GOT3 (cell line): ENCODE measurements around the gene PTPRN.
"Not testable (repeated sequence)": the region's sequence is repeated elsewhere in the genome, so short reads cannot be mapped to it uniquely, and the experiment has no call there.

Experiments used
- DNase-seq: peaks from one replicate; lab custom pipeline; 2025; ENCODE audit warnings: mixed read lengths; lab: John Stamatoyannopoulos, UW

PTPRN gene

DNA sequence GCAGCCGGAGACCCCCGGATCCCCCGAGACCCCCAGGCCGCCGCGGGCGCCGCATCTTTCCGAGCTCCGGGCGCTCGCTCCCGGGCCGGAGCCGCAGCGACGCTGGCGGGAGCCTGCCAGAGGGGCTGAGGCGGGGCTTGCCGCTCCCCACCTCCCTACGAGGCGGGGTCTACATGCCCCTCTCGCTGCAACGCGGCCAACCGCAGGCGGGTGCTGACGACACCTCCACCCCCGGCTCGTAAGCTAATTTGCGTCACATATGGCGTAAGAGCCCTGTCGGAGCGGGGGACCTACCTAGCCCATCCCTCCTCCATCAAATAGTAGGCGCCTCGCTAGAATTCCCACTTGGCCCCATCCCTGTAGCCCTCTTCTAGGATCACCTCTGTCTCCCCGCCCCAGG lies at the start of gene PTPRN:
Gene PTPRN (minus strand): TSS at position 124 of the 400 bp plus-strand sequence. CDS start 69 bp downstream, at position 55.
- DNase-seq, result no peak

DNA sequence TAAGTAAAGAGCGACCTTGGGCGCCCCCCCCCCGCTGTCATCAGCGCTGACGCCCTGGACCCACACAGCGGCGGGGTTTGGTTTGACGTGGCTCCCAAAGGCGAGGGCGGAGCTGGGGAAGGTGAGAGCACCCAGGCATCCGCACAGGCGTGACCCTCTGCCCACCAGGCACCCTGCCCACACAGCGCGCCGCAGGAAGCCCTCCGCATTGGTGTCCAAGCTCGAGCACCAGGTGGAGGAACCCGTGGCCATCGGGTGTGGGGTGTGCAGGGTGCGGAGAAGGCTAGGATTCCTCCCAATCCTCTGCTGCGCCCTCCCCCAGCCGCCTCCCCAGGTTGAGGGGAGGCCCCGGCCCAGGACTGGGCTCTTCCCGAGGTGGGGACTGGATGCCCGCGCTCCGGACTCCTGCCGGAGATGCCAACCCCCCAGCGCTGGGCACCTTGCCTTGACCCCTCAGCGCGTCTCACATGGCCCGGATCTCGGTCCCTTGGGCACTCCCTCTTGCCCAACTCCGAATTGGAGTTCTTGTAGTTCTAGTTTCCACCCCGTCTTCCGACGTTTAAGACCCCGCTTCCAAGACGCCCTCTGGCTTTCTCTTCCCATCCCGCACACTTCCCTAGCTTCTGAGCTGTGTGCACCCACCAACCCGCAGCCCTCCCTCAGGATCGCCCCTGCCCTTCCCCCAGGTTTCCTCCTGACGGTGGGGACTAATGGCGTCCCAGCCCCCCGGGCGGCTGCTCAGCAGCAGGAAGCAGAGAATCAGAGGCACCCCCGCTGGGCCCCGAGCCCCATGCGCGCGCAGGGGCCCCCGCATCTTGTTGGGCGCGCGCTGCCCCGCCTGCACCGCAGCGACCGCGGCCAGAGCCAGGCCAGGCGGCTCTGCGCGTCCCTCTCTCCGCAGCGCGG lies 49.2 kb upstream of the PTPRN start:
- DNase-seq, result no peak

DNA sequence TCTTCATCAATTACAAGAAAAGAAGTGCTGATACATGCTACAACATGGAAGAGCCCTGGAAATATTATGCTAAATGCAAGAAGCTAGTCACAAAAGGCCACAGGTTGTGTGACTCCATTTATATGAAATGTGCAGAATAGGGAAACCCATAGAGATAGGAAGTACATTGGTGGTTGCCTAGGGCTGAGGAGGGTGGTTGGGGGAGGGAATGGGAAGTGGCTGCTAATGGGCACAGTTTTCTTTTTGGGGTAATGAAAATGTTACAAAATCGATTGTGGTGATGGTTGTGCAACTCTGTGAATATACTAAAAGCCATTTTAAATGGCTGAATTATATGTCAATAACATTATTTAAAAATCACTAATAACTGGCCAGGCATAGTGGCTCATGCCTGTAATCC lies 47.6 kb upstream of the PTPRN start:
- DNase-seq, result no peak

DNA sequence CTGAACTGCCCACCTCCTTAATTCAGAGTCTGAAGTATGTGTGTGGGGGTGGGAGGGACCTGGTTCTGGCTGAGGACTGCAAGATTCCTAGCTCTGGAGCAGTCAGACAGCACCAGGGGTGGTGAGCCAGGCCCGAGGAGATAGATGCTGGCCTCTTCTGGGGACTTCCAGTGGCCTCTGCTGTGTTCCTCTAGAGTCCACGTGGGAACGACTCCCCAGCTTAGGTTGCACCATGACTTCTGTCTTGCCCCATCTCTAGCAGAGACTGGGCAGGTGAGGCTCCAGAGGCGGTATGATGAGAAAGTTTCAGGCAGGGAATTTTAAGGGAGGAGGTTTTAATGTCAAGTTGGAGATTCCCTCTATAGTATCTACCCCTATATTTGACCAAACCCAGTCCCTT lies 45.4 kb upstream of the PTPRN start:
- no peak for DNase-seq

DNA sequence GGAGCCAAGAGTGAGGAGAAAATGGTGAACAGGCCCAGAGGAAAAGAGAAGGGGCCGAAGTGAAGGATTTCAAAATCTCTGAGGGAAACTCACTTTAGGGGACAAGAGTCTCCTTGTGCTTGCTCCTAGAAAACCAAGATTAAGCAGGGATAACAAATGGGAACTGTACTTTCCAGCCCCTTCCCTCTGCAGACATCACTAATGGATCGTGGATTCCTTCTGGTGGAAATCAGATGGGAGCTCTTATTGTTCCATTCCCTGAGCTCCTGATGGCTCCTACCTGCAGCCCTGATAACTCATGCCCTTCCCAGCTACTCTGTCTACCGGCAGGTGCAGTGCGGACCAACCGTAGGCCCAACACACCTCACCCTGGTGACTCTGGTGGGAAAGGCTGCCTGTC lies 43.9 kb upstream of the PTPRN start:
- no peak for DNase-seq

DNA sequence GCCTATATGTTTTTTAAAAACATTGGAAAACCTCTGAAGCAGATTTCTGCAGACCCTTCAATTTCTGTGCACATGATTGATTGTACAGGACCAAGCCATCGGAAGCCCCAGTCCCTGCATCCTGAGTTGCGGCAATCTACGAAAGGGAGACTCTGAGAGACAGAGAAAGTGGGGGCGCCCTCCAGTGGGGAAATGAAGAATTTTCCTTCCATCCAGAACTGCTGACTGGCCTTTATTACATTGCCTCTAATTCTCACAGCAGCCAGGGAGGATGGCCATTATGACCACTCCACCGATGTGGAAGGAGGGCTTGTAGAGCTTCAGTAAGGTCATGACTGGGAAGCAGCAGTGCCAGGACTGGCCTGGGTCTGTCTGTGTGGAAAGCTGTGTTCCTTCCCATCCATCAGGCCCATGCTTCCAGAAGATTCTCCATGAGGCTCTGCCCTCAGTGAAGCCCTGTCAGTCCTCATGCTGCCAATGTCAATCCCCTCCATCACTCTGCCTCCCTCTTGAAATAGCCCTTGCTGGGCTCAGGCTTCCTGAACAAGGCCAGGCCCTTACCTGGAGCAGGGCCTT lies 43.3 kb upstream of the PTPRN start:
- no peak for DNase-seq

DNA sequence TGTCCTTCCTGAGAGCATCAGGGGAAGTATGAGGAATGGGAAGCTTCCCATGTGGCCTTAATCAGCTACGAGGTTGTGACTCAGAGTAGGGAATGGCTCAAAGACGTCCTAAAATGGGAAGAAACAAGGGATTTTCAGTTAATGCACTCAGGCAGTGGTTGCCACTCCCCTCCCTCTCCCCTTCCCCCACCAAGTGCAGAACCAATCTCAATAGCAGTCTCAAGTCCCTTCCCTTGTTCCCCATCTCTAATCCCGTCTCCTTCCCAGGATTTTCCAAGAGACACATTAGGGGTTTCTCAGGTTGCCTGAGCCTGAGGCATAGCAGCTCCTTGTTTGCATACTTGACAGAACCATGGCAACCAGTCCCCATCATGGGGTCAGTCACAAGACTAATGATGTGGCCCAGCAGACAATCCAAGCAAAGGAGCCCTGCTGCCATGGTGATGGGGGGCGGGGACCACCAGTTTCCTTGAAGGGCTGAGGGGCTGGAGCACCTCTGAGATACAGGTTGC lies 41.6 kb upstream of the PTPRN start:
- DNase-seq, result no peak

DNA sequence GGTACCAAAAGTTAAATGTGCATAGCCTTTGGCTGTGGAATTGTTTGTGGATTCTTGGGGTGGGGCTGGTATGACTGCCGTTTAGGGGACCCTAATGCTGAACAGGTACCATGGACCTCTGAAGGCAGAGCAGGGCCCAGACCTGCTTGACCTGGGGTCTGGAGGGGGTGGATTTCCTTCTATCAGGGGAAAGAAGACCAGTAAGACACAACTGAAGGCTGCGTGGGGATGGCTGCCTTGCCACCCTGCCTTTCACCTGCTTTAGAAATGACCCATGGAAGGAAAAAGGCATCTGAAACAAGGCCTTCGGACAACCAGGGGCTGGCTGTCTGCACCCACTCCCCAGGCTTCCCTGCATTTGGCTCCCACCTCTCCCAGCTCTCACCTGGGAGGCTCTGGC lies 41.0 kb upstream of the PTPRN start:
- no peak for DNase-seq

DNA sequence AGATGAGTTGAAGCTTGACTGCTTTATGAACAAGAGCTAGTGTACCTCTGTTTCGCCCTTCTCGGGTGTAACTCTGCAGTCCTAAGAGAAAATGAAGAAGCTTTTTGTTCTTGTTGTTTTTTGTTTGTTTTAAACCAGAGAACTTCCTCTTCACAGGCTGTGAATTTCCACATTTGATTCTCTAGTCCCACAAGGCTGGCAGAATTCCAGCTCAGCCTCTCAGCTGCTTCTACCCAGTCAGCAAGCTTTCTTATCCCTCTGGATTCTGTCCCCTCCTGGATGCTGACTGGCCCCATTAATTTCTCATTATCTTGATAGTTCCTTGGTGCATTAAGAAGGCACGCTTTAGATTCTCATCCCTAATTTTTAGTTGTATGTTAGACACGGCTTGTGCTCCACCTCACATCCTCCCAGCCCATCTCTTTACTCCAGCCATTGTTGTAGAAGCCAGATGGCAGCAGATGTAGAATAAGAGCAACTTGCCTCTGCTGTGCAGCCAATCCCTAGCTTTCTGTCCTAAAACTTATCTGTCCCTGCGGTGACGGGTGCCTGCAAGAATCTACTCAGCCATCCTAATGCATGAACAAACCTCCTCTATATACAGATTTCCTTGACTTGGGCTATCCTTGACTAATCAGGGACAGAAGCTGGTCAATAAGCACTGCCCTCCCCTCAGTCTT lies 35.7 kb upstream of the PTPRN start:
- DNase-seq, result no peak

DNA sequence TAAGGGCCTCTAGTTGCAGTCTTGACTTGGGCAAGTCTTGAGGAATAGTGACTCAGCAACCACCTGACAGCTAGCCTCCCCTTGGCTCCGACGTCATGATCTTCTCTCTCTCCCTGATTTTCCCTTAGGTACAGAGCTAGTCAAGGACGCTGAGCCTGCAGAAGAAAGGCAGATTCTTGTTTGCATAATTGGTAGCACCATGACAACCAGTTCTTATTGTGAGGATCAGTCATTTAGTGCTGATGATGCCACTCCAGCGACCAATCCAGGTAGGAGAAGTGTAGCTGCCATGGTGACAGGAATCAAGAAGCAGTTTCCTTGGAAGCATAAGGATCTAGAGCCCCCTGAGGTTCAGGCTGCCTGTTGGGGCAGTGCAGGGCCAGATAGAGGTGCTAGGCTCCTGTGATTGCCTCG lies 26.2 kb upstream of the PTPRN start:
- DNase-seq, result no peak

DNA sequence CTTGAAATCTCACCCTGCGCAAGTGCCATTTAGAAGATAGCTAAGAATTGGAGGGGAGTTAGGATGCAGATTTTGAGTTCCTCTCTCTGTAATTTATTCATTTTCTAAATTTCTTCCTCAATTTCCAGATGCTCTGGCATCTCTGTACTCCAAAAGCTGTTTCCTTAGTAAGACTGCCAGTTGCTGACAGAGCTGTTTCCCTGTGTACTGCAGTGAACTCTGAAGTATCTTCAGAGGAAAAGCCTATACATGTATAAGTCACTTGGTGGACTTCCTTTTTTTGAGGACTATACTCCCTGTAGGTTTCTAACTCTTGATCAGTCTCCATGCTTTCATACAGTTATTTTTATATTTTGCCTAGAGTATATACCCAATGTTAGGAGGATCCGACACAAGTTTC lies 24.9 kb upstream of the PTPRN start:
- DNase-seq, result no peak

DNA sequence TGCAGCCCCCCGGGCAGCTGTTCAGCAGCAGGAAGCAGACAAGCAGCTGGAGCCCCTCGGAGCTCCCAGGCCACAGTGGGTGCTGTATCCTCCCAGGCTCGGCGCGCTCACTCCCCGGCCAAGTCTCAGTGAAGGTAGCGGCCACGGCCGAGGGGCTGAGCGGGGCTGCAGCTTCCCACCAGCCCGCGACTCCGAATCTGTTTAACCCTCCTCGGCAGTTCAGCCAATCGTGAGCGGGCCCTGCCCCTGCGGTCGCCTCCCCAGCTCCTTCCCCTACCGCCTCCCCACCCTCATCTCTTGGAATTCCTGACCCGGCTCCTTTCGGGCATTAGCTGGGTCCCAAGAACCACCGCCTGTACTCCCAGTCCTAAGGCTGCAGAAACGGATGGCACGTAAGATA lies 23.3 kb upstream of the PTPRN start, which contains the start of gene RESP18:
Gene RESP18 (minus strand): TSS at position 203 of the 400 bp plus-strand sequence.
- DNase-seq, result no peak

DNA sequence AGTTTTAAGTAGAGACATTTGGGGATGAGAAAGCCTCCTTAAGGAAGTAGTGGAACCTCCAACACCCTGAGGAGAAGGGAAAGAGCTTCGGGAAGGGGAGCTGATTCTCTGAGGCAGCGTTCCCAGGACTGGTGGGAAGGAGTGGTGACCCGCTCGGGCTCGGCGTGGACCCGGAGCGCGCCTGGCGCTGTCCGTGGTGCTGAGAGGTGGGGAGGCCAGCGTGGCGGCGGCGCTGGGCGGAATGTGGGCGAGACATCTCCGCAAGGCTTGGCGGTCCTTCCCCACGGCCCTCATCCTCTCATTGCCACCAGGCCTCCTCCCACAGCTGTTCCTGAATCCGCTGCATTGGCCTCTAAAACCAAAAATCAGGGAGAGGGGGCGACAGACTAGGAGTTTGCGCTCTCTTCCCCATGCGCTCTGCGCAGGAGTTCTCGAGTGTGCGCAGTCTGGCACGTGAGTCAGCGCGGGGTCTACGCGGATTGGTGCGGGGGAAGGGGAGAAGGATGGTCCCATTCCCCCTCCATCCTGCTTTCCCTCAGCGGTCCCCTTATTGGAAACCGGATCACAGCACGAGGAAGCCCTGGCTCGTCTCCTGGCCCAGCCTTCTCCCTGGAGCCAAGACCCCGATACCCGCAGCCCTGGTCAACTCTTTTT lies 22.5 kb upstream of the PTPRN start:
- no peak for DNase-seq

DNA sequence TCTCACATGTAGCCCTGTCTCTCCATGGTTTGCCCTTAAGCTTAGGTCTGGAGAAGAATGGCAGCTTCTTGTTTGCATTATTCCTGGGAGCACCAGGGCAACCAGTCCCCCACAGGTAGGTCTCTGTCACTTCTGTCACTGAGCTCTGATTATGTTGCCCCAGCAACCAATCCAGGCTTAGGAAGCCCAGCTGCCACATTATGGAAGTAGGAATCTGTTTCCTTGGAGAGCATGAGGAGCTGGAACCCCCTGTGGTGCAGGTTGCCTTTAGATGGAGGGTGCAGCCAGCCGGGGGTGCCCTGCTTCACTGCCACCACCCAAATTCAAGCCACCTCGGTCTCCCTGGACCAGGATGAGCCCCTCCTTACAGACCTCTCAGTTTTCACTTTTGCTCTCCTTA lies 18.5 kb upstream of the PTPRN start:
- no peak for DNase-seq

DNA sequence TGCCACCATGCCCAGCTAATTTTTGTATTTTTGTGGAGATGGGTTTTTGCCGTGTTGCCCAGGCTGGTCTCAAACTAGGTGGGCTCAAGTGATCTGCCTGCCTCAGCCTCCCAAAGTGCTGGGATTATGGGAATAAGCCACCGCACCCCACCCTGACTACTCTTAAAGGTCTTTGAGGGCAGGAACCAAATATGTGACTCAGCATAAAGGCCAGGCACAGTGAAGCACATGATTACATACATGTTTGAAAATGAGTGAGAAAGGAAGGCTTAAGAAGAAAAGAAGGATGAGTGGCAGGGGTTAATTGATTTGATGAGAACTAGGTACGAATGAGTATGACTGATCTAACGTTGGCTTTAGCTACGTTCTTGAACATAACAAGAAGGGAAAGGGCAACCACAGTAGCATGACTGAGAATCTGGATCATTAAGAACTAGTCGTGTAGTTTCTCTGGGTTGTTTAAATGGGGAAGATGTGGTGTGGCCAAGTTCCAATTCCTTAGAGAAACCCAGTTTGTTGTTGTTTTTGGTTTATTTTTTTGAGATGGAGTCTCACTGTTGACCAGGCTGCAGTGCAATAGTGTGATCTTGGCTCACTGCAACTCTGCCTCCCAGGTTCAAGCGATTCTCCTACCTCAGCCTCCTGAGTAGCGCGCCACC lies 16.6 kb upstream of the PTPRN start:
- no peak for DNase-seq

DNA sequence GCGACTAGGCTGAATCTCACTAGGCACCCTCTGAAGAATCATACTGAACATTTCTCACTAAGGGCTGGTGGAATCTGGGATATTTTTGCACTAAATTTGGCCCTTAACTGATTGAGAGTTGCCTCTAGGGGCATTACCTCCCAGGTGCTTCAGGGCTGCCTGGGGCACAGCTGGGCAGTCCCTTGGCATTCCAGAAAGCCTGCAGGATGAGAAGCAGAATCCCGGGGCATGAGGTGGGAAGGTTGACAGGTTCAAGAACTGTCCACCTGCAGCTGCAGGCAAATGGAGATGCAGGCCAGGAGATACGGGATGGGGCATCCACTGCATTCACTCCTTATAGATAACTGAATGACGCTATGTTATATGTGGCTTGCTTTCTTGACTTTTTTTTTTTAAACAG lies 15.9 kb upstream of the PTPRN start:
- DNase-seq, result no peak

DNA sequence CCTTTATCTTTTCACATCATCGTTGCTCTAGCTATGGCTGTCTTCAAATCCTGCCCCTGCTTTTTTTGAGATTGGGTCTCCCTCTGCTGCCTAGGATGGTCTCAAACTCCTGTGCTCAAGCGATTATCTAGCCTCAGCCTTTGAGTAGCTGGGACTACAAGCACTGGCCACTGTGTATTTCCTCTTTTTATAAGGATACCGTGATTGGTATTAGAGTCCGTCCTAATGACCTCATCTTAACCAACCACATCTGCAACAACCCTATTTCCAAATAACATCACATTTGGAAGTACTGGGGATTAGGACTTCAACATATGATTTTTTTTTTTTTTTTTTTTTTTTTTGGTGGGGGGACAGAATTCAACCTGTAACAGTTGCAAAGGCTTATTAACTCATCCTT lies 14.2 kb upstream of the PTPRN start:
- DNase-seq, result no peak

DNA sequence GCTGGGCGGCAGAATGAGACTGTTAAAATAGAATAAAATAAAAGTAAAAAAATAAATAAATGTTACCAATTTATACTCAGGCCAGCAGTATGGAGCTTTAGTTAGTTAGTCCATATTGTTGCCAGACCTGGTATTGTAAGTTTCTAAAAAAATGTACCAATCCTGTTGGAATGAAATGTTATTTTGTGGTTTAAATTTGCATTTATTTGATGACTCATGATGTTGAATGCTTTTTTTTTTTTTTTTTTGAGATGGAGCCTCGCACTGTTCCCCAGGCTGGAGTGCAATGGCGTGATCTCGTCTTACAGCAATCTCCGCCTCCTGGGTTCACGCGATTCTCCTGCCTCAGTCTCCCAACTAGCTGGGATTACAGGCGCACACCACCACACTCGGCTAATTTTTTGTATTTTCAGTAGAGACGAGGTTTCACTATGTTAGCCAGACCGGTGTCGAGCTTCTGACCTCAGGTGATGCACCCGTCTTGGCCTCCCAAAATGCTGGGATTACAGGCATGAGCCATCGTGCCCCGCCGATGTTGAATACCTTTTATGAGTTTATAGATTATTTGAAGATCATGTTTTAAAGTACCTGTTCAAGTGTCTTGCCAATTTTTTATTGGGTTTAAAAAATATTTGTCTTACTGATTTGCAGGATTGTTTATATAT lies 5.7 kb upstream of the PTPRN start:
- no peak for DNase-seq

DNA sequence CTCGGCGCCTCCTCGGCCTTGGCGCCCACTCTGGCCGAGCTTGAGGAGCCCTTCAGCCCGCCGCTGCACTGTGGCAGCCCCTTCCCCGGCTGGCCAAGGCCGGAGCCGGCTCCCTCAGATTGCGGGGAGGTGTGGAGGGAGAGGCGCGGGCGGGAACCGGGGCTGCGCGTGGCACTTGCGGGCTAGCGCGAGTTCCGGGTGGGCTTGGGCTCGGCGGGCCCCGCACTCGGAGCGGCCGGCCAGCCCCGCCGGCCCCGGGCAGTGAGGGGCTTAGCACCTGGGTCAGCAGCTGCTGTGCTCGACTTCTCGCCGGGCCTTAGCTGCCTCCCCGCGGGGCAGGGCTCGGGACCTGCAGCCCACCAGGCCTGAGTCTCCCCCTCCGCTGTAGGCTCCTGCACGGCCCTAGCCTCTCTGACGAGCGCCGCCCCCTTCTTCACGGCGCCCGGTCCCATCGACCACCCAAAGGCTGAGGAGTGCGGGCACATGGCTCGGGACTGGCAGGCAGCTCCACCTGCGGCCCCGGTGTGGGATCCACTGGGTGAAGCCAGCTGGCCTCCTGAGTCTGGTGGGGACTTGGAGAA lies 3.6 kb upstream of the PTPRN start:
- DNase-seq, result not testable (repeated sequence)
